ENCODE measurements around the gene TBCD.

Gene TBCD

GRCh38 chr17:82720204-82720603 is 31.7 kb upstream of the TBCD start:
- H3K27ac ChIP-seq: no peak overlapping the region
- no peak for TF ChIP-seq CTCF (conservative IDR thresholded peaks at IDR 0.05)
- no peak for TF ChIP-seq ZFX (IDR thresholded peaks at IDR 0.05)

GRCh38 chr17:82722341-82723013 is 29.4 kb upstream of the TBCD start:
- TF ChIP-seq CTCF (conservative IDR thresholded peaks at IDR 0.05) (no peak), ZFX (IDR thresholded peaks at IDR 0.05) (no peak)
- H3K27ac ChIP-seq: no peak overlapping the region

GRCh38 chr17:82723169-82723807 is 28.6 kb upstream of the TBCD start:
- TF ChIP-seq CTCF (conservative IDR thresholded peaks at IDR 0.05) (no peak), ZFX (IDR thresholded peaks at IDR 0.05) (no peak)
- no peak overlapping the region for H3K27ac ChIP-seq

- TF ChIP-seq ZFX (IDR thresholded peaks at IDR 0.05) (no peak), CTCF (conservative IDR thresholded peaks at IDR 0.05) (no peak)
Measured at GRCh38 chr17:82726427-82726826, 25.4 kb upstream of the TBCD start.

GRCh38 chr17:82729479-82730260 is 22.2 kb upstream of the TBCD start:
- no peak for TF ChIP-seq ZFX (IDR thresholded peaks at IDR 0.05)
- no peak for TF ChIP-seq CTCF (conservative IDR thresholded peaks at IDR 0.05)
- no peak overlapping the region for H3K27ac ChIP-seq

More at GRCh38 chr17:82726427-82726826, 25.4 kb upstream of the TBCD start:
- H3K27ac ChIP-seq: no peak overlapping the region

GRCh38 chr17:82732118-82732743 is 19.6 kb upstream of the TBCD start:
- H3K27ac ChIP-seq: no peak overlapping the region
- no peak for TF ChIP-seq CTCF (conservative IDR thresholded peaks at IDR 0.05)
- TF ChIP-seq ZFX (IDR thresholded peaks at IDR 0.05): no peak

All from C4-2B (cell line).